Measurements from ENCODE around the gene BACH2.

The BACH2 gene

DNA sequence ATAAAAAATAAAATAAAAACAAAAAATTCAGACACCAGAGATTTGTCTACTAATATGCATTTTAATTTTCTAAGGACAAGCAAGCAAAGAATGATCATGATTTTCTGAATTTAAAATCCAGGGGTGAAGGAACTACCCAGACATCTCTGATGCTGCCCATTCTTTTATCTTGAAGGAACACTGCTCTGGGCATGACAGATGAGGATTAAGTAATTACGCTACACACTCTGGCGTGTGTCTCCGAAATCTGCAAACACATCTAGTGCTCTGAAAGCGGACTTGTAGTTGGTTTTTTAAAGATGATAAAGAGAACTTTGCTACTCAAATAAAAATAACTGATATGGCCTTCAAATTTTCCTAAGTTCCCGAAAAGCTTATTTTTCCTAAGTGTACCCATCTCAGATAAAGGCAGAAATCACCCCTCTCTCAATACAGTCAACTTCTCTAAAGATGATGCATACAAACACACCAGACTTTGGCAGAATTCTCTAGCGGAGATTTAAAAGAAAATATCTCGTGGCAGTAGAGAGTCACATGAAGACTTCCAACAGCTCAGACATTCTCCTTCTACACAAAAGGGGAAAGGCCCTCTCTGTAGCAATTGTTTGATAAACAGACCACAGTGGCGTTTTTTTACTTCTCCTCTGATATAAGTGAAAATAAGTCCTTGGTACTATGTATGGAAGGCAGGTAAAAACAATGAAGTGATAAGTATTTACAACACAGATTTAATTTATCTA is 133.8 kb downstream of the BACH2 start:
- H3K9me3 ChIP-seq (ENCODE audit: insufficient read depth, low read length), result no peaks in the 10 kb centered on the region
- no peak overlapping the region for H3K4me2 ChIP-seq (ENCODE audit: low read depth, low read length, poor library complexity, severe bottlenecking)
- H3K4me3 ChIP-seq (ENCODE audit: insufficient read depth, low read length, poor library complexity, severe bottlenecking), result no peak overlapping the region
- no peak overlapping the region for H3K27ac ChIP-seq (ENCODE audit: low read depth, low read length)
- H3K79me2 ChIP-seq (ENCODE audit: insufficient read depth, low read length), result peaks cover 9% of the 10 kb centered on the region; the same call in 1 of the 2 replicates
- TF ChIP-seq, protein P1, sequence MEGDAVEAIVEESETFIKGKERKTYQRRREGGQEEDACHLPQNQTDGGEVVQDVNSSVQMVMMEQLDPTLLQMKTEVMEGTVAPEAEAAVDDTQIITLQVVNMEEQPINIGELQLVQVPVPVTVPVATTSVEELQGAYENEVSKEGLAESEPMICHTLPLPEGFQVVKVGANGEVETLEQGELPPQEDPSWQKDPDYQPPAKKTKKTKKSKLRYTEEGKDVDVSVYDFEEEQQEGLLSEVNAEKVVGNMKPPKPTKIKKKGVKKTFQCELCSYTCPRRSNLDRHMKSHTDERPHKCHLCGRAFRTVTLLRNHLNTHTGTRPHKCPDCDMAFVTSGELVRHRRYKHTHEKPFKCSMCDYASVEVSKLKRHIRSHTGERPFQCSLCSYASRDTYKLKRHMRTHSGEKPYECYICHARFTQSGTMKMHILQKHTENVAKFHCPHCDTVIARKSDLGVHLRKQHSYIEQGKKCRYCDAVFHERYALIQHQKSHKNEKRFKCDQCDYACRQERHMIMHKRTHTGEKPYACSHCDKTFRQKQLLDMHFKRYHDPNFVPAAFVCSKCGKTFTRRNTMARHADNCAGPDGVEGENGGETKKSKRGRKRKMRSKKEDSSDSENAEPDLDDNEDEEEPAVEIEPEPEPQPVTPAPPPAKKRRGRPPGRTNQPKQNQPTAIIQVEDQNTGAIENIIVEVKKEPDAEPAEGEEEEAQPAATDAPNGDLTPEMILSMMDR (IDR thresholded peaks at IDR 0.05; ENCODE audit: insufficient read depth, low read length, poor library complexity, severe bottlenecking), result no peak
- no peak for TF ChIP-seq EZH2phosphoT487 (conservative IDR thresholded peaks at IDR 0.05; ENCODE audit: low read length)
- H3K9ac ChIP-seq (ENCODE audit: low read length), result no peak overlapping the region
- peaks cover 7% of the 10 kb centered on the region; the same call in 1 of the 2 replicates for H4K20me1 ChIP-seq (ENCODE audit: low read depth, low read length)
- no peaks in the 10 kb centered on the region for H3K9me2 ChIP-seq (replicated peaks; ENCODE audit: insufficient read depth, low read length)
- H2AFZ ChIP-seq (ENCODE audit: low read depth, low read length, severe bottlenecking), result no peak overlapping the region
- no peaks in the 10 kb centered on the region for H3K36me3 ChIP-seq (ENCODE audit: low read length)
- no peaks in the 10 kb centered on the region for H3K27me3 ChIP-seq (ENCODE audit: low read length)
- H3F3A ChIP-seq (ENCODE audit: insufficient read depth), result no peaks in the 10 kb centered on the region

- Histone ChIP-seq H3K27me3 (ENCODE audit: low read length) (no peaks in the 10 kb centered on the region), H3K9me2 (replicated peaks; ENCODE audit: insufficient read depth, low read length) (no peaks in the 10 kb centered on the region), H3K9ac (ENCODE audit: low read length) (no peak overlapping the region), H3K79me2 (ENCODE audit: insufficient read depth, low read length) (peaks cover 15% of the 10 kb centered on the region), H3F3A (ENCODE audit: insufficient read depth) (no peaks in the 10 kb centered on the region), H2AFZ (ENCODE audit: low read depth, low read length, severe bottlenecking) (no peak overlapping the region), H3K9me3 (ENCODE audit: insufficient read depth, low read length) (no peaks in the 10 kb centered on the region), H3K36me3 (ENCODE audit: low read length) (no peaks in the 10 kb centered on the region), H3K4me2 (ENCODE audit: low read depth, low read length, poor library complexity, severe bottlenecking) (no peak overlapping the region), H3K27ac (ENCODE audit: low read depth, low read length) (no peak overlapping the region), H3K4me3 (ENCODE audit: insufficient read depth, low read length, poor library complexity, severe bottlenecking) (no peak overlapping the region), H4K20me1 (ENCODE audit: low read depth, low read length) (peaks cover 7% of the 10 kb centered on the region; the same call in 1 of the 2 replicates)
- TF ChIP-seq, protein P1 (IDR thresholded peaks at IDR 0.05; ENCODE audit: insufficient read depth, low read length, poor library complexity, severe bottlenecking), result no peak
- no peak for TF ChIP-seq EZH2phosphoT487 (conservative IDR thresholded peaks at IDR 0.05; ENCODE audit: low read length)
Observed at GRCh38 chr6:90160013-90160412, 136.6 kb downstream of the BACH2 start.

- H3K9me3 ChIP-seq (ENCODE audit: insufficient read depth, low read length), result no peaks in the 10 kb centered on the region
- no peak overlapping the region for H3K4me3 ChIP-seq (ENCODE audit: insufficient read depth, low read length, poor library complexity, severe bottlenecking)
- H3K79me2 ChIP-seq (ENCODE audit: insufficient read depth, low read length), result peaks cover 15% of the 10 kb centered on the region
- no peak overlapping the region for H2AFZ ChIP-seq (ENCODE audit: low read depth, low read length, severe bottlenecking)
- no peak overlapping the region for H3K4me2 ChIP-seq (ENCODE audit: low read depth, low read length, poor library complexity, severe bottlenecking)
- peaks cover 7% of the 10 kb centered on the region; the same call in 1 of the 2 replicates for H4K20me1 ChIP-seq (ENCODE audit: low read depth, low read length)
- no peaks in the 10 kb centered on the region for H3K27me3 ChIP-seq (ENCODE audit: low read length)
- no peak overlapping the region for H3K27ac ChIP-seq (ENCODE audit: low read depth, low read length)
- no peaks in the 10 kb centered on the region for H3K36me3 ChIP-seq (ENCODE audit: low read length)
- no peak overlapping the region for H3K9ac ChIP-seq (ENCODE audit: low read length)
- TF ChIP-seq, protein P1 (IDR thresholded peaks at IDR 0.05; ENCODE audit: insufficient read depth, low read length, poor library complexity, severe bottlenecking), result no peak
- no peak for TF ChIP-seq EZH2phosphoT487 (conservative IDR thresholded peaks at IDR 0.05; ENCODE audit: low read length)
- no peaks in the 10 kb centered on the region for H3K9me2 ChIP-seq (replicated peaks; ENCODE audit: insufficient read depth, low read length)
- no peaks in the 10 kb centered on the region for H3F3A ChIP-seq (ENCODE audit: insufficient read depth)
Observed at GRCh38 chr6:90159452-90159851, 137.2 kb downstream of the BACH2 start.
